SW 1271 (cell line): ENCODE data around the gene SOSTDC1.
A peak's percentile ranks its signal among the peaks of the same experiment; 100 is the strongest.

ENCODE experiments used
- DNase-seq, 2 experiments: peaks; one replicate each; lab custom pipeline; 2025; lab: John Stamatoyannopoulos, UW

Gene SOSTDC1

GRCh38 chr7:16419859-16420258 lies 45.7 kb downstream of the SOSTDC1 start:
- DNase-seq: no peak

- no peak for DNase-seq
Observed at GRCh38 chr7:16419126-16419525, 46.4 kb downstream of the SOSTDC1 start.

DNA sequence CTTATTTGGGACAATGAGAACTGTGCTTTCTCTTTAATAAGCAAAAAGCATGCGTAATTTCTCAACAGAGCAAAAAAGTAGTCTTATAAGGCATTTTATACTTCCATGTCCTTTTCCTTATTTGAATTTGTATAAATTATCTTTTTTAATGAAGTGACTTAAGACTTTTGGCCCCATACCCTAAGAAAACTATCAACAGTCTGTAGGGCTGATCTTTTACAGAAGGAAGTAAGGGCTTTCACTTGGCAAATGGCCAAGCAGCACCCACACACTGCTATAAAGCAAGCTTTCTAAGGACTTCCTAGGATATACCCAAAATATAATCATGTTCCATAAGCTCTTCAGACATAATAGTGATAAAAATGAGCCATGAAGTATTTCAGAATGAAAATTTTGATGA lies 47.6 kb downstream of the SOSTDC1 start:
- DNase-seq: no peak

GRCh38 chr7:16416289-16417282 lies 49.0 kb downstream of the SOSTDC1 start:
- DNase-seq: peak; percentile 7 to 26

DNA sequence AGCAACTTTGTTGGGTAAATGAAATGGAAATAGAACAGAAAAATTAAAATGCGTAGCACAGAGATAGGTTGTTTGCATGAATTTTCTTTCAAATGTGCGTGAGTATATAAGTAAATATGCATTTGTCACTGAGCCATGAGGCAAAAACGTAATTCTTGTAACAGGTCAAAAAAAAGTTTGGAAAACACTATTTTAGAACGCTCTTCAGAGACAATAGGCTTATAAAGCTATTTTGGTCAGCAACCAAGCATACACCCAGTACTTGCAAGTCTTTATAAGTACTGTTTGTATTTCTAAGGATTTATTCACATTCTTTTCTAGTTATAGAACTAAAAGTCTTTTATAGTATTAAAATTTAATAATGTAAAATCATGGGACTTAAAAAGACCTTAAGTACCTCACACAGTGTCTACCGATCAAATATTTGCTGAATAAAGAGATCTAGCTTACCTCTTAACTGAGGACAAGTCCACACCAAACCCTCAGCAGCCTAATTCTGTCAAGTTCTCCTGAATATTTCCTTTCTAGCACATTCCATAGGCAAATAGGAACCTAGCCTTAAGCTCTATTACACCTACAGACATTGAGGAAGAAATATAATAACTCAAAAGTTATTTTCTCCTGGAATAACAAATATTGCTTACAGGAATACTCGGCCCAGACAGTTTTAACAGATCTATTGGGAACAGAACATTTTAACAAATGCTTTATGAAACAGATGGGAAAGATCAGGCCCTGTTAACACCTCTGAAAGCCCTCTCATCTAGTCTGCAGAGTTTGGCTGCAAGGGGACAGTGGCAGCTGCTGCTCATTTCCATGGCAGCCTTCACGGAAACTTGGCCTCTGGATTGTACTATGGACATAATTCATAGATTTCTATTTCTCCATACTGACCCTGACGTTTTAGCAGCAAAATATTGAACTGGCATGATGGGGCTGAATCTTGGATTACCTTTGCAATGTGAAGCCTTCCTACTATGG lies 53.0 kb downstream of the SOSTDC1 start:
- DNase-seq: no peak
